AG04449 (cell line): ENCODE data around the gene ARHGEF38.

Source experiments
- CTCF ChIA-PET: fragments of 350-600 bp; formaldehyde crosslinking; extraction: SDS; loops from one replicate; lab custom pipeline; 2021; ENCODE audit warnings: antibody characterized with exemption; lab: Yijun Ruan, JAX
- POLR2A ChIA-PET: fragments of 400-600, 350-600 bp; formaldehyde crosslinking; extraction: SDS; loops from one replicate; lab custom pipeline; 2020; ENCODE audit warnings: antibody characterized with exemption, inconsistent platforms; lab: Yijun Ruan, JAX
- DNase-seq: peaks from one replicate; pipeline ENCODE4 v3.0.0-alpha.2; 2010; ENCODE audit warnings: low read depth, low spot score
- H3K4me3 ChIP-seq: 2 replicates; pipeline ENCODE4 v1.5.1; 2011; ENCODE audit warnings: low read depth, mild to moderate bottlenecking, control low read depth, low read length
- TF ChIP-seq, protein P1 (sequence below): IDR thresholded peaks from one replicate; pipeline ENCODE4 v1.5.1; 2011; ENCODE audit warnings: mild to moderate bottlenecking, moderate library complexity, low read length, control low read depth, inconsistent platforms; ENCODE audit not compliant: insufficient read depth; ENCODE audit errors: missing control alignments

The ARHGEF38 gene

DNA sequence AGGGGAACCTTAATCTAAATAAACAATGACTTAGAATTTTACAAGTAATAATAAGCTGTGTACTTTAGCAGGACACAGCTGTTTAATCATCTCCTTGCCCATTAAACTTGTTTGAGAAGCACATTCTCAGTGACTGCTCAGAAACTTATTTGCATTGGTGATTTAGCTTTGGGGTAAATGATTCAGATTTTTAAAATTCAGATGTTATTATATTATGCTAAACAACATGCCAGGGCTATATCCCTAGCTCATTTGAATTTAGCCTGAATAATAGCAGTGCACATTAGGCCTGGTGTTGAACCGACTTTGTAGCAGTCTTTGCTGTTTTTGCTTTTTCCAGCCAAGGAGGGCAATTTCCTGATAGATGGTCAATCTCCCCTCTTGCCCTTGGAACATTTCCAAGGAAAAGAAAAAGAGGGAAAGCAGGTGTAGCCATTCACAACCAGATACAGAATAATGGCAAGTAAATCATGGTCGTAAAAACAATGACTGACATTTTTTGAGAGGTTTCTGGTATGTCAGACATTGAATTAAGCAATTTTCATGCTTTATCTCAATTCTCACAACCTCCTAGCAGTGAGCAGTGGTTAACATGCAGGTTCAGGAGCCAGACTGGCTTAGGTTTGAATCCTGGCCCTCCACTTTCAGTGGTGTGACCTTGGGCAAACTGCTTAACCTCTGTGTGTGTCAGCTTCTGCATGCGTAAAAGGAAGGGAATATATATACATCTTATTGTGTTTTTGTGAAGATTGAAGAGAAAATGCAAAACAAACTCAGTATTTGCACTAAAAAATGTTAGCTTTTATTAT is 16.8 kb downstream of the ARHGEF38 start:
- ChIA-PET POLR2A (no interaction called here), CTCF (no interaction called here)
- no peak for DNase-seq
- H3K4me3 ChIP-seq = no peak overlapping the region
- TF ChIP-seq, protein P1, sequence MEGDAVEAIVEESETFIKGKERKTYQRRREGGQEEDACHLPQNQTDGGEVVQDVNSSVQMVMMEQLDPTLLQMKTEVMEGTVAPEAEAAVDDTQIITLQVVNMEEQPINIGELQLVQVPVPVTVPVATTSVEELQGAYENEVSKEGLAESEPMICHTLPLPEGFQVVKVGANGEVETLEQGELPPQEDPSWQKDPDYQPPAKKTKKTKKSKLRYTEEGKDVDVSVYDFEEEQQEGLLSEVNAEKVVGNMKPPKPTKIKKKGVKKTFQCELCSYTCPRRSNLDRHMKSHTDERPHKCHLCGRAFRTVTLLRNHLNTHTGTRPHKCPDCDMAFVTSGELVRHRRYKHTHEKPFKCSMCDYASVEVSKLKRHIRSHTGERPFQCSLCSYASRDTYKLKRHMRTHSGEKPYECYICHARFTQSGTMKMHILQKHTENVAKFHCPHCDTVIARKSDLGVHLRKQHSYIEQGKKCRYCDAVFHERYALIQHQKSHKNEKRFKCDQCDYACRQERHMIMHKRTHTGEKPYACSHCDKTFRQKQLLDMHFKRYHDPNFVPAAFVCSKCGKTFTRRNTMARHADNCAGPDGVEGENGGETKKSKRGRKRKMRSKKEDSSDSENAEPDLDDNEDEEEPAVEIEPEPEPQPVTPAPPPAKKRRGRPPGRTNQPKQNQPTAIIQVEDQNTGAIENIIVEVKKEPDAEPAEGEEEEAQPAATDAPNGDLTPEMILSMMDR = no peak

DNA sequence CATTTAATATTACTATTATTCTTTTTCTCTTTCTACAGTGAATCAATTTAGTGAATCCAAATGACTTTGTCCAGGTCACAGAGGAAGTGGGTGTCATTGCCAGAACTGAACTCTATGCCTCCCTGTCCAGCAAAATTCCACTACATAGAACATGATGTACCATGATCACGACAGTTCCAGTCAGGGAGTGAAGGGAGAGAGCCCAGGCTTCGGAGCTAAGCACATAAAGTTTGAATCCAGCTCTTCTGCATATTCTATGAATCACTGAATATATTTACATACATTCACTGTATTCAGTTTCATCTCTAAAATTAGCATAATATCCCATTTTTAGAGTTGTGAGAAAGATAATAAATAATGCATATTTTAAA is 17.4 kb downstream of the ARHGEF38 start:
- CTCF ChIA-PET = no interaction called here
- no peak overlapping the region for H3K4me3 ChIP-seq
- TF ChIP-seq, protein P1 = no peak
- no peak for DNase-seq
- POLR2A ChIA-PET = no interaction called here

DNA sequence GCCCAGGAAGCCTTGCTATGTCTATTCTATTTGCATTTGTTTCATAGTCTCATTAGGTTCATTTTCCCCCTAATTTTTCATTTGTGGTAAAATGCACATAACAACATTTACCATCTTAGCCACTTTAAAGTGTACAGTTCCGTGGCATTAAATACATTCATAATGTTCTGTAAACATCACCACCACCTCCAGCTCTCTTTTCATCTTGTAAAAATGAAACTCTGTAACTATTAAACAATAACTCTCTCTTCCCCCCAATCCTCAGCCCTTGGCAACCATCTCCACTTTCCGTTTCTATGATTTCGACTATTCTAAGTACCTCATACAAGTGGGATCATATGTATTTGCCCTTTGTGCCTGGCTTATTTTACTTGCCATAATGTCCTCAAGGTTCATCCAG is 19.9 kb downstream of the ARHGEF38 start:
- H3K4me3 ChIP-seq = no peak overlapping the region
- CTCF ChIA-PET = no interaction called here
- DNase-seq = no peak
- POLR2A ChIA-PET = no interaction called here
- TF ChIP-seq, protein P1 = no peak

DNA sequence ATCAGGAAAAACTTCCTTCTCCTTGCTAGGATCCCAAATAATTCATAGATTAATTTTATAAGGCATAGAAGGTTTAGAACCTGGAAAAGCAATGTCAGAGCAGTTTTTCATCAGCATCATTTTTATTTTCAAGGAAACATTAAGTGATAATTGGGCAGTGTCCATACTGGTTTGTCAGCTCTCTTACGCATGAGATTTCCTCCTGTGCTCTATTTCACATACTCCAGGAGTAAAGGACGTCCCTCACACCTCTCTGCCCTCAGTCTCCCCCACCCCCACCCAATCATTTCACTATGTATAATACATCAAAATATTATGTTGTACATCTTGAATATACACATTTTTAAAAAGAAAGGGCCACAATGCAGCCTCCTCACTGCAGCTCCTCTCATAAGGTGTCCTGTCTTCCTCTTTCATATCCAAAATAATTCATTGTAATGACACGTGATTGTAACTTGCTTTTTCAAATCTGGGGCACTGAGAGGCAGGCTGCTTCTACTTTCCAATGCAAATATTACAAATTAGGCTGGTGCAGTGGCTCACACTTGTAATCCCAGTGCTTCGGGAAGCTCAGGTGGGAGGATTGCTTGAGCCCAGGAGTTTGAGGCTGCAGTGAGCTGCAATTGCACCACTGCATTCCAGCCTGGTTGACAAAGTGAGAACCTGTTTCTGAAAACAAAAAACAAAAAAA is 34.4 kb downstream of the ARHGEF38 start:
- POLR2A ChIA-PET = no interaction called here

DNA sequence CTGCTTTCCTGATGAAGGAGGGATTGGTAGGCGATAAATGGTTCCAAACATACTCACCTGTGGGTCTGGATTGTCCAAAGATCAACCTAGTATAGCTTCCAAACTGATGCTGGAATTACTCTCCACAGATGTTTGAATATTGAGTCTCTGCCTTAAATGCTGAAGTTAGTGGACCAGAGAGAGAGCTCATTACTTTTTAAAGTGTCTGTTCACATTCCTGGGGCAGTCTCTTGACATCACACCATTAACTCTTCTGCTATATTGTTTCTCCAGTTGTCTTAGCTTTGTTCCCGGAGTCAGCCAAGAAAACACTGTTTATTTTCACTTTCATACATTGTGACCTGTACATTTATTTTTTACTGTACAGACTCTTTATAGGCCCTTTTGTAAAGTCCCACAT is 35.4 kb downstream of the ARHGEF38 start:
- TF ChIP-seq, protein P1 = no peak
- ChIA-PET POLR2A (no interaction called here), CTCF (no interaction called here)
- no peak overlapping the region for H3K4me3 ChIP-seq
- no peak for DNase-seq

More for the DNA sequence above, 34.4 kb downstream of the ARHGEF38 start:
- H3K4me3 ChIP-seq = no peak overlapping the region
- DNase-seq = no peak
- TF ChIP-seq, protein P1 = no peak
- CTCF ChIA-PET = no interaction called here

DNA sequence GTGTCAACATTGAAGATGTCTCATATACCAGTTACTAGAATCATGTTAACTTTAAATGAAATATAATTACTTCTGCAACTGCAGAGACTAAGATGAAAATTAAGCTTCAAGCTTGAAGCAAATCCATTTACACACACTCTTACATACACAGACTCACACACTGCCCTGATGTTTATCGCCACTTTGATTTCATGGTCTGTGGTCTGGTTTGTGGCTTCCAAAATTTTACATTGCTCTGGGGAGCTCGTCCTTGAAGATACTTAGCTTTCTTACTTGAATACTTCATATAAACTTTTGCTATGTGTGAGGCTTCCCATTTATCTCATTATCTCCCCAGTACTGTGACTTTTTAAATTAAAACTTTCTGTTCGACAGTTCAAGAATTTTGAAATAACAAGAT is 35.8 kb downstream of the ARHGEF38 start:
- ChIA-PET CTCF (no interaction called here), POLR2A (no interaction called here)
- H3K4me3 ChIP-seq = no peak overlapping the region
- no peak for DNase-seq
- TF ChIP-seq, protein P1 = no peak
